ENCODE results near the gene RIMS4. TPM values are rescaled to one million over a fixed set of nuclear protein-coding genes. Genes with fewer than 3 reads are reported as not detected.

The RIMS4 gene
- total and polyA plus RNA-seq, 2 of the 8 experiments (the other 6 are each of a cell fraction or from before 2014, with no cell fraction given): 13.3 to 44.2 TPM

DNA sequence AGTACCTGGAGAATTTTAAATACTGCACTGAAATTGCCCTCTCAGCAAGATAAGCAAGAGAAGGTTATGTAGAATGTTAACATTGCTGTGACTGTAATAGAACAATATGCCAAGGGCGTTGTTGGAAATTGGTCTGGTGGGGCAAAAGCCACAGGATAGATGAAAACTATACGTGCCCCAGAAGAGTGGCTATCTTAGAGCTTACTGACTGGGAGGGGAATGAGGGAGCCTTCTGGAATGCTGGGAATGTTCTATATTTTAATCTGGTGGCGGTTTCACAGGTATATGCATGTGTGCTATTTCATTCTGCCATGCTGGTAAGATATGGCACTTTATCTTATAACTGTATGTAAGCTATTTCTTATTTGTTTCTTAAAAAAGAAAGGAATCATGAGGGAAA lies 39.9 kb upstream of the RIMS4 start (continued):
- TF ChIP-seq, protein P1, sequence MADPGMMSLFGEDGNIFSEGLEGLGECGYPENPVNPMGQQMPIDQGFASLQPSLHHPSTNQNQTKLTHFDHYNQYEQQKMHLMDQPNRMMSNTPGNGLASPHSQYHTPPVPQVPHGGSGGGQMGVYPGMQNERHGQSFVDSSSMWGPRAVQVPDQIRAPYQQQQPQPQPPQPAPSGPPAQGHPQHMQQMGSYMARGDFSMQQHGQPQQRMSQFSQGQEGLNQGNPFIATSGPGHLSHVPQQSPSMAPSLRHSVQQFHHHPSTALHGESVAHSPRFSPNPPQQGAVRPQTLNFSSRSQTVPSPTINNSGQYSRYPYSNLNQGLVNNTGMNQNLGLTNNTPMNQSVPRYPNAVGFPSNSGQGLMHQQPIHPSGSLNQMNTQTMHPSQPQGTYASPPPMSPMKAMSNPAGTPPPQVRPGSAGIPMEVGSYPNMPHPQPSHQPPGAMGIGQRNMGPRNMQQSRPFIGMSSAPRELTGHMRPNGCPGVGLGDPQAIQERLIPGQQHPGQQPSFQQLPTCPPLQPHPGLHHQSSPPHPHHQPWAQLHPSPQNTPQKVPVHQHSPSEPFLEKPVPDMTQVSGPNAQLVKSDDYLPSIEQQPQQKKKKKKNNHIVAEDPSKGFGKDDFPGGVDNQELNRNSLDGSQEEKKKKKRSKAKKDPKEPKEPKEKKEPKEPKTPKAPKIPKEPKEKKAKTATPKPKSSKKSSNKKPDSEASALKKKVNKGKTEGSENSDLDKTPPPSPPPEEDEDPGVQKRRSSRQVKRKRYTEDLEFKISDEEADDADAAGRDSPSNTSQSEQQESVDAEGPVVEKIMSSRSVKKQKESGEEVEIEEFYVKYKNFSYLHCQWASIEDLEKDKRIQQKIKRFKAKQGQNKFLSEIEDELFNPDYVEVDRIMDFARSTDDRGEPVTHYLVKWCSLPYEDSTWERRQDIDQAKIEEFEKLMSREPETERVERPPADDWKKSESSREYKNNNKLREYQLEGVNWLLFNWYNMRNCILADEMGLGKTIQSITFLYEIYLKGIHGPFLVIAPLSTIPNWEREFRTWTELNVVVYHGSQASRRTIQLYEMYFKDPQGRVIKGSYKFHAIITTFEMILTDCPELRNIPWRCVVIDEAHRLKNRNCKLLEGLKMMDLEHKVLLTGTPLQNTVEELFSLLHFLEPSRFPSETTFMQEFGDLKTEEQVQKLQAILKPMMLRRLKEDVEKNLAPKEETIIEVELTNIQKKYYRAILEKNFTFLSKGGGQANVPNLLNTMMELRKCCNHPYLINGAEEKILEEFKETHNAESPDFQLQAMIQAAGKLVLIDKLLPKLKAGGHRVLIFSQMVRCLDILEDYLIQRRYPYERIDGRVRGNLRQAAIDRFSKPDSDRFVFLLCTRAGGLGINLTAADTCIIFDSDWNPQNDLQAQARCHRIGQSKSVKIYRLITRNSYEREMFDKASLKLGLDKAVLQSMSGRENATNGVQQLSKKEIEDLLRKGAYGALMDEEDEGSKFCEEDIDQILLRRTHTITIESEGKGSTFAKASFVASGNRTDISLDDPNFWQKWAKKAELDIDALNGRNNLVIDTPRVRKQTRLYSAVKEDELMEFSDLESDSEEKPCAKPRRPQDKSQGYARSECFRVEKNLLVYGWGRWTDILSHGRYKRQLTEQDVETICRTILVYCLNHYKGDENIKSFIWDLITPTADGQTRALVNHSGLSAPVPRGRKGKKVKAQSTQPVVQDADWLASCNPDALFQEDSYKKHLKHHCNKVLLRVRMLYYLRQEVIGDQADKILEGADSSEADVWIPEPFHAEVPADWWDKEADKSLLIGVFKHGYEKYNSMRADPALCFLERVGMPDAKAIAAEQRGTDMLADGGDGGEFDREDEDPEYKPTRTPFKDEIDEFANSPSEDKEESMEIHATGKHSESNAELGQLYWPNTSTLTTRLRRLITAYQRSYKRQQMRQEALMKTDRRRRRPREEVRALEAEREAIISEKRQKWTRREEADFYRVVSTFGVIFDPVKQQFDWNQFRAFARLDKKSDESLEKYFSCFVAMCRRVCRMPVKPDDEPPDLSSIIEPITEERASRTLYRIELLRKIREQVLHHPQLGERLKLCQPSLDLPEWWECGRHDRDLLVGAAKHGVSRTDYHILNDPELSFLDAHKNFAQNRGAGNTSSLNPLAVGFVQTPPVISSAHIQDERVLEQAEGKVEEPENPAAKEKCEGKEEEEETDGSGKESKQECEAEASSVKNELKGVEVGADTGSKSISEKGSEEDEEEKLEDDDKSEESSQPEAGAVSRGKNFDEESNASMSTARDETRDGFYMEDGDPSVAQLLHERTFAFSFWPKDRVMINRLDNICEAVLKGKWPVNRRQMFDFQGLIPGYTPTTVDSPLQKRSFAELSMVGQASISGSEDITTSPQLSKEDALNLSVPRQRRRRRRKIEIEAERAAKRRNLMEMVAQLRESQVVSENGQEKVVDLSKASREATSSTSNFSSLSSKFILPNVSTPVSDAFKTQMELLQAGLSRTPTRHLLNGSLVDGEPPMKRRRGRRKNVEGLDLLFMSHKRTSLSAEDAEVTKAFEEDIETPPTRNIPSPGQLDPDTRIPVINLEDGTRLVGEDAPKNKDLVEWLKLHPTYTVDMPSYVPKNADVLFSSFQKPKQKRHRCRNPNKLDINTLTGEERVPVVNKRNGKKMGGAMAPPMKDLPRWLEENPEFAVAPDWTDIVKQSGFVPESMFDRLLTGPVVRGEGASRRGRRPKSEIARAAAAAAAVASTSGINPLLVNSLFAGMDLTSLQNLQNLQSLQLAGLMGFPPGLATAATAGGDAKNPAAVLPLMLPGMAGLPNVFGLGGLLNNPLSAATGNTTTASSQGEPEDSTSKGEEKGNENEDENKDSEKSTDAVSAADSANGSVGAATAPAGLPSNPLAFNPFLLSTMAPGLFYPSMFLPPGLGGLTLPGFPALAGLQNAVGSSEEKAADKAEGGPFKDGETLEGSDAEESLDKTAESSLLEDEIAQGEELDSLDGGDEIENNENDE (IDR thresholded peaks at IDR 0.05; ENCODE audit: insufficient replicate concordance, low read length): no peak
- TF ChIP-seq MAFK (IDR thresholded peaks at IDR 0.05; ENCODE audit: low read depth, low read length): no peak

Data from H1 (cell line).